Stomach (tissue), 9 donors: ENCODE data around the gene KMT5B. TPM values are rescaled to one million over a fixed set of nuclear protein-coding genes. Genes with fewer than 3 reads are reported as not detected.
A peak's percentile ranks its signal among the peaks of the same experiment; 100 is the strongest.

Experiments used
- DNase-seq, 2 donors: peaks; one replicate each; pipeline versions ENCODE4 v3.0.0 to v3.0.0-alpha.2; 2013 to 2019
- H3K27ac ChIP-seq, 5 donors: fragments of 200-600 bp in 4 of 5; sonication (generic) in 4 of 5; one replicate each; pipeline ENCODE4 v1.5.1; 2013 to 2019; ENCODE audit warnings: mild to moderate bottlenecking in 1 of 5, moderate library complexity in 1 of 5
- H3K27me3 ChIP-seq, 3 donors: fragments of 200-600 bp; sonication (generic); one replicate each; pipeline ENCODE4 v1.5.1; 2017 to 2019; ENCODE audit warnings: mixed run types in 1 of 3
- H3K36me3 ChIP-seq, 4 donors: fragments of 200-600 bp; sonication (generic); 1 replicate in 3 of 4; 2 replicates in 1 of 4; pipeline ENCODE4 v1.5.1; 2016 to 2019
- H3K4me1 ChIP-seq, 4 donors: fragments of 200-600 bp; sonication (generic); one replicate each; pipeline ENCODE4 v1.5.1; 2016 to 2019
- H3K4me3 ChIP-seq, 4 donors: fragments of 200-600 bp; sonication (generic) in 3 of 4; one replicate each; pipeline ENCODE4 v1.5.1; 2016 to 2019; ENCODE audit warnings: mild to moderate bottlenecking in 1 of 4
- H3K9me3 ChIP-seq, 4 donors: fragments of 200-600 bp; sonication (generic); one replicate each; pipeline ENCODE4 v1.5.1; 2016 to 2019
- CTCF ChIP-seq, 7 experiments: fragments of 450-650 bp in 4 of 7; fragments of 200-600 bp in 3 of 7; sonication (generic) in 3 of 7; IDR thresholded peaks; one replicate each; pipeline ENCODE4 v1.5.1; 2016 to 2019; ENCODE audit warnings: antibody characterized with exemption in 7 of 7, control low read depth in 2 of 7, mild to moderate bottlenecking in 1 of 7
- EP300 ChIP-seq: sonication (generic); formaldehyde crosslinking; IDR thresholded peaks from one replicate; pipeline ENCODE4 v1.6.1; 2017; ENCODE audit warnings: antibody characterized with exemption
- POLR2A ChIP-seq, 4 donors: fragments of 450-650 bp; IDR thresholded peaks; one replicate each; pipeline ENCODE4 v1.6.1; 2016; ENCODE audit warnings: antibody characterized with exemption in 4 of 4, control low read depth in 2 of 4, mild to moderate bottlenecking in 1 of 4, moderate library complexity in 1 of 4
- POLR2AphosphoS5 ChIP-seq, 3 donors: sonication (generic); formaldehyde crosslinking; IDR thresholded peaks; one replicate each; pipeline ENCODE4 v1.6.1; 2016; ENCODE audit warnings: antibody characterized with exemption in 3 of 3
- WGBS, 5 donors: extraction: QIAGEN DNeasy Blood & Tissue Kit in 3 of 5; methylation state at CpG; one replicate each; pipeline versions ENCODE4 v1.1.5 to v1.1.7; 2013 to 2018; 5-methylcytosine and 5-hydroxymethylcytosine counted together
- intact Hi-C: fragments of 100-400 bp; cut with DNase I; formaldehyde crosslinking; loops from one replicate; pipeline ENCODE4 v1.15.1; 2023; ENCODE audit warnings: low total_unique reads
- polyA plus RNA-seq, 3 donors: library from polyadenylated mRNA; stranded (reverse); fragments of 200-250 nt; gene quantifications; one replicate each; pipeline ENCODE4 v1.2.3, GENCODE V29; 2013
- total RNA-seq, 5 donors: library from RNA; depleted of rRNA; stranded (reverse); fragments of >200 nt; gene quantifications; one replicate each; pipeline versions ENCODE4 v1.1.0 to v1.2.3, GENCODE V29; 2014 to 2016
- donor health status: healthy with polysubstance abuse.
- donor health status: Bipolar disorder and iron deficiency.
- donor health status: healthy.

KMT5B gene
- total and polyA plus RNA-seq, 8 donors: 14.3 to 52.7 (median 25.1) TPM

GRCh38 chr11:68116126-68116525, 97.0 kb downstream of the KMT5B start:
- Histone ChIP-seq H3K4me1 (peaks cover 34 to 74% (median 58%) of the 10 kb centered on the region in 4 donors), H3K27me3 (no peaks in the 10 kb centered on the region), H3K9me3 (no peaks in the 10 kb centered on the region), H3K4me3 (no peak overlapping the region), H3K27ac (peak overlapping the region; percentile 62 to 100 (median 99)), H3K36me3 (peaks cover 0 to 13% (median 6%) of the 10 kb centered on the region in 4 donors)
- 49 to 76% (median 64%) methylated on average over 7 of the region's 7 CpGs for WGBS, 5 donors
- intact Hi-C loops: no loop called here
- DNase-seq: no peak
- TF ChIP-seq EP300: no peak
- no peak for TF ChIP-seq POLR2AphosphoS5 (IDR thresholded peaks at IDR 0.05)
- no peak for TF ChIP-seq POLR2A (IDR thresholded peaks at IDR 0.05)
- TF ChIP-seq CTCF (IDR thresholded peaks at IDR 0.05): no peak

- DNase-seq: no peak
- H3K9me3 ChIP-seq: no peaks in the 10 kb centered on the region
- TF ChIP-seq CTCF (IDR thresholded peaks at IDR 0.05) (no peak), POLR2A (IDR thresholded peaks at IDR 0.05) (no peak), POLR2AphosphoS5 (IDR thresholded peaks at IDR 0.05) (no peak), EP300 (no peak)
- intact Hi-C loops: no loop called here
- H3K4me1 ChIP-seq: peaks cover 34 to 81% (median 60%) of the 10 kb centered on the region in 4 donors
- 54 to 77% (median 75%) methylated on average over 1 of the region's 1 CpG for WGBS, 5 donors
- H3K27me3 ChIP-seq: no peaks in the 10 kb centered on the region
- H3K27ac ChIP-seq: peak overlapping the region; percentile 38 to 100 (median 99)
- peaks cover 0 to 13% (median 6%) of the 10 kb centered on the region in 4 donors for H3K36me3 ChIP-seq
- no peak overlapping the region for H3K4me3 ChIP-seq
These were observed 97.8 kb downstream of the KMT5B start for GRCh38 chr11:68115285-68115684.

GRCh38 chr11:68113986-68114385, 99.1 kb downstream of the KMT5B start:
- intact Hi-C loops: no loop called here
- Histone ChIP-seq H3K27ac (peak overlapping the region; percentile 52 to 100 (median 97)), H3K4me3 (no peak overlapping the region), H3K36me3 (peaks cover 0 to 17% (median 9%) of the 10 kb centered on the region in 4 donors), H3K27me3 (no peaks in the 10 kb centered on the region), H3K9me3 (no peaks in the 10 kb centered on the region), H3K4me1 (peaks cover 39 to 80% (median 58%) of the 10 kb centered on the region in 4 donors)
- WGBS, 5 donors: 37 to 41% (median 40%) methylated on average over 3 of the region's 3 CpGs
- TF ChIP-seq CTCF (IDR thresholded peaks at IDR 0.05) (no peak), POLR2AphosphoS5 (IDR thresholded peaks at IDR 0.05) (peak in 1 of 3 donors; percentile 58), EP300 (no peak), POLR2A (IDR thresholded peaks at IDR 0.05) (no peak)
- peak in 1 of 2 donors; percentile 44 for DNase-seq

GRCh38 chr11:68107689-68108088, 105.4 kb downstream of the KMT5B start:
- no peaks in the 10 kb centered on the region for H3K9me3 ChIP-seq
- WGBS, 5 donors: 39 to 68% (median 43%) methylated on average over 10 of the region's 10 CpGs
- H3K36me3 ChIP-seq: peaks cover 0 to 8% (median 4%) of the 10 kb centered on the region in 4 donors
- intact Hi-C loops: no loop called here
- TF ChIP-seq EP300 (no peak), POLR2AphosphoS5 (IDR thresholded peaks at IDR 0.05) (peak in 1 of 3 donors; percentile 23)
- no peaks in the 10 kb centered on the region for H3K27me3 ChIP-seq
- peaks cover 22 to 80% (median 53%) of the 10 kb centered on the region in 4 donors for H3K4me1 ChIP-seq
- DNase-seq: no peak
- H3K27ac ChIP-seq: peak overlapping the region; percentile 66 to 83 (median 75)
- no peak overlapping the region for H3K4me3 ChIP-seq
